DND-41 (cell line): Measurements from ENCODE around the gene SCAMP1.

ENCODE experiments used
- EZH2 ChIP-seq: IDR thresholded peaks from 3 replicates; pipeline ENCODE4 v1.6.1; 2012; ENCODE audit warnings: borderline replicate concordance, low read depth, mild to moderate bottlenecking, moderate library complexity, low read length, inconsistent platforms; ENCODE audit not compliant: severe bottlenecking
- TF ChIP-seq, protein P1 (sequence below): IDR thresholded peaks from 2 replicates; pipeline ENCODE4 v1.5.1; 2012; ENCODE audit warnings: borderline replicate concordance, low read length, moderate library complexity, mild to moderate bottlenecking; ENCODE audit not compliant: poor library complexity, severe bottlenecking; ENCODE audit errors: extremely low read depth

DNA sequence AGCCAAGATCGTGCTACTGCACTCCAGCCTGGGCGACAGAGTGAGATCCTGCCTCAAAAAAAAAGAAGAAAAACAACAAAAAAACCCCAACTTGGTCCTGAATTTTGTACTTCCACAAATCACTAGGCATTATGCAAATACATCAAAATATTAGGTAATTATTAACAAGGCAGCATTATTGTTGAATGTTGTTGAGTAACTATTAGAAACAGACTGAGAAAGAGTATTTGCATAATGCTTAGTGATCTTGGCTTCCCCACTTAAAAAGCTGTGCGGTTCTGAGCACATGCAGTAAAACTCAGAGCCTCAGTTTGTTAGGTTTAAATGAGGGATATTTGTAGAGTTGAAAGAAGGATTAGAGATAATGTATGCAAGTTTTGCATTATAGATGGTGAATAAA lies 64.2 kb downstream of the SCAMP1 start:
- TF ChIP-seq, protein P1, sequence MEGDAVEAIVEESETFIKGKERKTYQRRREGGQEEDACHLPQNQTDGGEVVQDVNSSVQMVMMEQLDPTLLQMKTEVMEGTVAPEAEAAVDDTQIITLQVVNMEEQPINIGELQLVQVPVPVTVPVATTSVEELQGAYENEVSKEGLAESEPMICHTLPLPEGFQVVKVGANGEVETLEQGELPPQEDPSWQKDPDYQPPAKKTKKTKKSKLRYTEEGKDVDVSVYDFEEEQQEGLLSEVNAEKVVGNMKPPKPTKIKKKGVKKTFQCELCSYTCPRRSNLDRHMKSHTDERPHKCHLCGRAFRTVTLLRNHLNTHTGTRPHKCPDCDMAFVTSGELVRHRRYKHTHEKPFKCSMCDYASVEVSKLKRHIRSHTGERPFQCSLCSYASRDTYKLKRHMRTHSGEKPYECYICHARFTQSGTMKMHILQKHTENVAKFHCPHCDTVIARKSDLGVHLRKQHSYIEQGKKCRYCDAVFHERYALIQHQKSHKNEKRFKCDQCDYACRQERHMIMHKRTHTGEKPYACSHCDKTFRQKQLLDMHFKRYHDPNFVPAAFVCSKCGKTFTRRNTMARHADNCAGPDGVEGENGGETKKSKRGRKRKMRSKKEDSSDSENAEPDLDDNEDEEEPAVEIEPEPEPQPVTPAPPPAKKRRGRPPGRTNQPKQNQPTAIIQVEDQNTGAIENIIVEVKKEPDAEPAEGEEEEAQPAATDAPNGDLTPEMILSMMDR: no peak
- no peak for TF ChIP-seq EZH2
